GM18505 (cell line): ENCODE data around the gene LRRK1.

ENCODE experiments used
- ATAC-seq: cut with Tn5 transposase; IDR thresholded peaks from one replicate; pipeline ENCODE4 v1.9.1; 2021; ENCODE audit not compliant: unreplicated experiment
- POLR2A ChIP-seq: IDR thresholded peaks from 4 replicates; pipeline ENCODE4 v1.6.1; 2011; ENCODE audit warnings: borderline replicate concordance; ENCODE audit not compliant: insufficient read depth, insufficient read length; ENCODE audit errors: extremely low read depth

Gene LRRK1

DNA sequence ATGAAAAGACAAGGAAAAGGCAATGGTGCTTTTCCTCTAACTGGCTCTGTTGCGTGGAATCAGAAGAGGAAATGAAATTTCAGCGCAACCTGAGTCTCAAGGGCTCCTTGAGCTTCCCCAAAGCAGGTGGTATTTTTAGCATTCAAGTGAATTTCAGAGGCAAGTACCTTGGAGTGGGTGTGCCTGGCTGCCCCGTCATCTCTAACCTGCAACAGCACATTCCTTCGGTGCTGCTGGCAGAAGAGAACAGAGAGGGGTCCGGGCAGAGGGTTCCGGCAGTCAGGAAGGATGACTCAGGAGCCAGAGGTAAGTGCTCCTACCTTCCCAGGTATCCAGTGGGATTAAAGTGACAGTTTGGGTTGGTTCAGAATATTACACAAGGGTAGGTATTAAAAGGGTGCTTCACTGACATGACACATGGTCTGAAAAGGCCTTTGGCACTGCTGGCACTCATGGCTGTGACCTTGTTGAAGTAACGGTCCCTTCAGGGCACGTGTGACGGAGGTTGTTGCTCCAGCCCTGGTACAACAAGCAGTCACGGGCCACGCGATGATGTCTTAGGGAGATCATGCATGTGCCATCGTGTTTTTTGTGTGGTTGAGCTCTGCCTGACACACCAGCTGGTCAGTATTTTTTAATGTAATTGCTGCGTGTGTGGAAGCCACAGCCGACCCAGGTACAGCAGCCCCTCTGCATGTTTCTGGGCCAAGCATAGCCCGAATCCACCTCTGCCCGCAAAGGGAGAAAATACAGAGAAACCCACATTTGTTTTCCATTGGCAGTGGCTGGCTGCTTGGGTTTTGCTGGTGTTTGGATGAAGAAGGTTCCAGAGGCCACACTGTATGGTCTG lies 75.7 kb downstream of the LRRK1 start:
- no peak for ATAC-seq
- no peak for TF ChIP-seq POLR2A

DNA sequence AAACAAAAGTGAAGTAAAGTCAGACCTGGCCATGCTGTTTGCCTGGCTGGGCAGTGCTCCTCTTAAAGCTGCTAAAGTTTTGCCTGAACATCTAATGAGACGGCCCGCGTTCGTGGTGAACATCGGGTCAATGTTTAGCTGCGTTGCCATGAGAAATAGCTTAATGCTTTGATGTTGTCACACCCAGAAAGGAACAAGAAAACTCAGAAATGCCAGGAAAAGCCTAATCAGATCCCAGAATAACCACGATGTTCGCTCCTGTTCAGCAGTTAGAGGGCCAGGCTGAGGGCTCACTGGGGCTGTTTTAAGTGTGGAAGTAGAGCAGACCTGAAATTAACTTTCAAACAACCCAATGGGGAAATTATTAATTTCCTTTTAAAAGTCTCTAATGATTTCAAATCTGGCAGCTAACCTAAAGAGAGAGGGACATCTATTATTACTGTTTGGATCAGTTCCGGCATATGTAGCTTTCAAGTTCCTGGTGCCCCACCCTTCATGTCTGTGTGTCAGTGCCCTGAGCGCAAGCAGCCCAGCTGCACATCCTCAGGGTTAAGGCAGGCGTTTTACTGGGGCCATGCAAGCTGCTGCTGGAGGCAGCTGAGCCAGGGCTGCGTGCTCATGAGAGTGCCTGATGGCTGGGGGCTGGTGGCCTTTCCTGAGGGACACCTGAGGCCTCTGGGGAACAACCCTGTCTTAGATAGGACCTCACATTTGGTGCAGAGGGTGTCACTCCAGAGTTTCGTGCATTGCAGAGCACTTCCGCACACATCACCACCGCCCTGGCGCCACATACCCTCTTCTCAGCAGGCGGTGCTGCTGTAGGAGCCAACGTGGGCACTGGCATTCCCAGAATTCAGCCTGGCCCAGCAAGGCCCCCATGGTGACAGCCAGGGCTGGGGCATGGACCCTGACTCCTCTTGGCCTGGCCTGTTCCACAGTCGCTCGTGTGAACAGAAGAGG lies 76.6 kb downstream of the LRRK1 start:
- TF ChIP-seq POLR2A = no peak

DNA sequence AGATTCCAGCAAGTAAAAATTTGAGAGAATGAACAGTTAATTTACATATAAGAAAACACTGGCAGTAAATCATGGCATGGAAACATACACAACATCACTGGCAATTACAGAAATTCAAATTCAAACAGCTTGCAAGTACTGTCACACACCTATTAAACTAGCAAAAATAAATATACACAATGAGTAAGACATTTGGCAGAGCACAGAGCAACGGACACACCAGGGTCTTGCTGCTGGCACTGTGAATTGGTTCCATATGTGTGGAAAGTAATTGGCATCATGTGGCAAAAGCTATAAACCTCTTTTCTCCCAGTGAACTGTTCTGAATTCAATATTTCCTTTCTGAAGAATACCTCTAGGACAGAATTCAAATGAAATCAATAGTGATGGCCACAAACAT lies 78.3 kb downstream of the LRRK1 start:
- no peak for ATAC-seq
- TF ChIP-seq POLR2A = no peak

More for the DNA sequence above, 76.6 kb downstream of the LRRK1 start:
- no peak for ATAC-seq

DNA sequence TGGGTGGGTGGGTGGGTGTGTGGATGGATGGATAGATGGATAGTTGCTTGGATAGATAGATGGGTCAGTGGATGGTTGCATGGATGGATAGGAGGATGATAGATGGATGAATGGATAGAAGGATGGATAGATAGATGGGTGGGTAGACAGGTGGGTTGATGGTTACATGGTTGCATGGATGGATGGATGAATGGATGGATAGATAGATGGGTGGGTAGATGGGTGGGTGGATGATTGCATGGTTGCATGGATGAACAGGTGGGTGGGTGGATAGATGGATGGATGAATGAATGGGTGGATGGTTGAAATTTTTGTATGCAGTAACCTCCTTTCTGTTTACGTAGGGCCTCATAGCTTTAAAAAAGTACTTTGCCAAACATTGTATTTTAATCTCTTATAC lies 79.5 kb downstream of the LRRK1 start:
- no peak for TF ChIP-seq POLR2A
- ATAC-seq = no peak

DNA sequence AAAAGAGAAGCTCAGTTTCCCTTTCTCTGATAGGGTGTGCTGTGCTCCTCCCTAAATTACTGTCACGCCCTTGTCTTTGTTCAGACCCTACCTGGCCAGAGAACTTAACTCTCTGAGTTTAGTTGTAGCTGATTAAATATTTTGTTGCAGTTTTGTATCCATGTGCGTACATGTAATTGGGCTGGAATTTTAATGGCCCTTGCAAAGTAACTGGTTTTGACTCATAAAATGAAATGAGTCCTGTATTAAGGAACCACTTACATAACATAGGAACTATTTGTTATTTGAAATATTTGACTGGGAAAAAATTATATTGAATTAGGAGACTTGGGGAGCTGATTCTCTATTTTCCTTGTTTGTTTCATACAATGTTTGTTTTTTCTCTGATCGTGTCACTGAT lies 80.2 kb downstream of the LRRK1 start:
- no peak for TF ChIP-seq POLR2A
- no peak for ATAC-seq

DNA sequence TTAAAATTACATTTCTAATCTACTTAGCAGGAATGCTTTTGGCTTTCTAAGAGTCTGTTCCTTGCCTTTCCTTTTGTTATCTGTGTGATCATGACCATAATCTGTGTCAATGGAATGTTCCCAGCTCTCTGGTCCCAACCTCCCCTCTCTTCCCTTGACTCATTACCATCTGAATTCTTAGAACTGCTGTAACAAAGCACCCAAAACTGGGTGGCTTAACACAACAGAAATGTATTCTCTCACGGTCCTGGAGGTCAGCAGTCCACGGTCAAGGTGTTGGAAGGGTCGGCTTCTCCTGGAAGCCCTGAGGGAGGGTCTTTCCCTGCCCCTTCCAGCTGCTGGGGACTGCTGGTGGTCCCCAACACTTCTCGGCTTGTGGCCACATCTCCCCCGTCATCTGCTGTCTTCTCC lies 81.1 kb downstream of the LRRK1 start:
- TF ChIP-seq POLR2A = no peak
- no peak for ATAC-seq

DNA sequence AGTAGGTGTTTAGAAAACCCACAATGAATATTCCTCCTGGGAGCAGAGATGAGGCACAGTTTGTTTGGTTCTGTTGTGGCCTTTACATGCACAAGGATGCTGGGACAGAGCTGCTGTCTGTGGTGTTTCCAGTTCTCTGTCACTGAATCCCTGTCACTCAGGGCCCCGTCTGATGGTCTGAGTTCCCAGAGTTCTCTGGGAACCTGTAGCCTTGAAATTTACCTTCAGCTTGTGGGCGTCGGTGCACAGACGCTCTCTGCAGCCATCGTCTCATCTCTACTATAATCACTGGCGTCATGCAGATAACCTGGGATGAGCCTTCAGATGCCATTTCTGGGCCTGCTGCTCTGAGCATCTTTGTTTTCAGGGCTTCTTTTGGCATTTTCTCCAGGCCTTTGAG lies 81.9 kb downstream of the LRRK1 start:
- no peak for TF ChIP-seq POLR2A
- no peak for ATAC-seq

DNA sequence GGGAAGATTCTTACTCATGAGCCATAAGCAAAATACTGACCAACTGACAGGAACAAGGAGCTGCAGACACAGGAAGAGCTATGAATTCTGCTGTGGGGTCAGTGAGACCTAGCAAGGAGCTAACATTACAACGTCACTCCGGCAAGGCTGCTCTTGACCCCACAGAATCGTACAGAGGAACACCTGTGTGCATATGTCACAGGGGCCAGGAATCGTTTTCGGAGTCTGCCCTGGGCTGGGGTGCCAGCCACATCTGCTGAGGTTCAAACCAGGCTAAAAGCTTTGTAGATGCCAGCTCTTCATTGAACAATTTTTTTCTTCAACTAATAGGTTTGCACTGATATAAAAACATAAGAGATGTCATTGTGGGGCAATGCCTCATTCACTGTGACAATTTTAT lies 82.6 kb downstream of the LRRK1 start:
- no peak for ATAC-seq
- no peak for TF ChIP-seq POLR2A

DNA sequence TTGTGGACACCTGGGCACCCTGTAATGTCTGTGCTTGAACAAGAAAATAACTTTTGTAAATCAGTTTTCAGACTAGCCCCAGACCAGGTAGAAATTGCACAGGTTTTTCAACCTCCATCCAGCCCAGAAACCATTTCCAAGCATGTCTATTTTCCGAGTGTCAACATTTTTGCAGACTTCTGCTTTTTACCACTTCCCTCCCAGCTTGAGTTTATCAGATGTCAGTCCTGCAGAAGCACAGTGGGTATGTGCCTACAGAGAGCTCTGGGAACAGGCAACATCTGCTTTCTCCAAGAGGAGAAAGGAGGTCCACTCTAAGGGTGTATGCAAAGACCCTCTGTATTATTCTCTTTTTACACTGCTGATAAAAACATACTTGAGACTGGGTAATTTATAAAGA lies 83.9 kb downstream of the LRRK1 start:
- TF ChIP-seq POLR2A = no peak
- no peak for ATAC-seq

DNA sequence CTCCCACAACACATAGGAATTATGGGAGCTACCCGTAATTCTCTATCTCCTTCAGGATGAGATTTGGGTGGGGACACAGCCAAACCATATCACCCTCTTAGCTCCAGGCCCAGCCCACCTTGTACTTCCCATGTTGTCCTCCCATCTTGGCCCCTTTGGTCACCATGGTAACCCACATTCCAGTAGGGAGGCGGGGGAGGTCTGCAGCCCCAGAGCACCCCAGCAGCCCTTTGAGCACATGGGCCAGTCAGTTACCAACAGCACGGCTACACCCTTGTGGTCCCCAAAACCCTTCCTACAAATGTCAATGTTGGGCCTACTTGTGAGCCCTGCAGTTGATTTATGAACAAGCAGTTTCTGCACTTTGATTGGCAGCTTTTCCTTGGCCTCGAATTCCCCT lies 84.5 kb downstream of the LRRK1 start:
- no peak for TF ChIP-seq POLR2A
- no peak for ATAC-seq

DNA sequence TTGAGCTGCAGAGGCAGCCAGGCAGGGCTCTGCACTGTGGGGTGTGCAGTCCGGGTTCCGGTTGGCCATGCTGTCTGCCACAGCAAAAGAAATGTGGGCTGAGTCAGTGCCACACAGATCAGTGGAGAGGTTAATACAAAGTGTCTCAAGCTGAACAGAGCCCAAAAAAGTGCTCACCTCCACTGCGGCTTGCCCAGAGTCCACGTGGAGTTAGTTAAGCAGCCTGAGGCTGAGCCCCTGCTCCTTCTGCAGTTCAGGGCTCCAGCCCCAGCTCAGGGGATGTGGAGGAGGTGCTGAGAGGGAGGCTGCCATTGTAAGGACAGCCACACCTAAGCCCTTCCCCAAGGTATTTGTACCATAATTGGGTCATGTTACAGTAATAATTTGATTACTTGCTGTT lies 85.3 kb downstream of the LRRK1 start:
- no peak for TF ChIP-seq POLR2A
- ATAC-seq = no peak

DNA sequence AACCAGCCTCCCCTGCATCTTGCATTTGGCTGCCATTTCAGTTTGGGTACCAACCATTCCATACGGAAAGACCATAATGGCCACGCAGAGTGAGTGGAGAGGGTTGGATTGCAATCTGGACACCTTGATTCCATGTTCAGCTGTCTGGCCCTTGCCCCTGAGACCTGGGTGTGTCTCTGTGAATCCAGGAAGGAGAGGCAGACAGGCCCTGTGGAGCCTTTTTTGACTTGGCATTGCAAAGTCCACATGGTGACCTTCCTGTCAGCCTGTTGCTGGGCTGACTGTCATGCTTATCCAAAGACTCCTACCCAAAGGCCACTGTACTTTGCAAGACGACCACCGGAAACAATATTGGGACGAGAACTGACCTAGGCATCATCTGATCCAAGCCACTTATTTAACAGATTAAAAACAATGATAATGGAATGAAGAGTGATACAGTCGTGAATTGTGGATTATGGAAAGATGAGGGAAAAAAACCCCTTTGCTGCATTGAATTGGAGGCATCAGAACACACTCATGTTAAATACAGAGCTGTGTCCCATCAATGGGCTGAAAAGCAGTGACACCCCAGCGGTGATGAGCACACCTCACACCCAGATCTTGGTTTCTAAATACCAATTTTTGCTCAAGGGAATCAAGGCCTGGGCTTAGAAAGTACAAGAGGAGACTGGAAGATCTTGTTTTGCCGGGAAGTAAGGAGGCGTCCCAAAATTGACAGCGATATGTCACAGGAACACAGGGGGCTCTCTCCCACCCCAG lies 86.0 kb downstream of the LRRK1 start:
- TF ChIP-seq POLR2A = no peak
- no peak for ATAC-seq
